M059J (cell line): ENCODE measurements around the gene GALNT15. TPM values are rescaled to one million over a fixed set of nuclear protein-coding genes. Genes with fewer than 3 reads are reported as not detected.

Experiments
- DNase-seq: peaks from one replicate; pipeline ENCODE4 v3.0.0-alpha.2; 2012; ENCODE audit warnings: low read depth
- total RNA-seq: library from RNA; depleted of rRNA; stranded (reverse); fragments of >200 nt; shearing (Covaris generic); gene quantifications from 2 replicates; pipeline ENCODE4 v1.2.3, GENCODE V29; 2014

Gene GALNT15
- total RNA-seq, 1 experiment from 2014 or later, result 2.1 TPM

GRCh38 chr3:16227566-16227965 lies 53.1 kb downstream of the GALNT15 start:
- no peak for DNase-seq

DNA sequence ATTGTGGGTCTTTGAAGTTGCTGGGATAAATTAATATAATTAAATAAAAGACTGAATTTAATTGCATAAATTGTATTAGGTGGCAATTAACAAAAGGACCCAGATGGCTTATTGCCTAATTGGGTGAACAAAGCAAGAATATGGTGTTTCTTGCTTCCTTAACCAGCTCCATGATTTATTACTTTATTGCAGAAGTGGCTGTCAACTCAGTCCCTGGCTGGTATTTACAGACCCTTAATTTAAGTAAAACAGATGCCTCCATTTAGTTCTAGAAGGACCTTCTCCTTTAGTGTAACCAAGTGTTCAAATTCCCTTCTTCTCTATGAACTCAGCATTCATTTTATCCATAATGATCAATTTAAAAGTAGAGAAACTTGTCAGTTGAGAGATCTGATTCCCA lies 55.2 kb downstream of the GALNT15 start:
- no peak for DNase-seq

DNA sequence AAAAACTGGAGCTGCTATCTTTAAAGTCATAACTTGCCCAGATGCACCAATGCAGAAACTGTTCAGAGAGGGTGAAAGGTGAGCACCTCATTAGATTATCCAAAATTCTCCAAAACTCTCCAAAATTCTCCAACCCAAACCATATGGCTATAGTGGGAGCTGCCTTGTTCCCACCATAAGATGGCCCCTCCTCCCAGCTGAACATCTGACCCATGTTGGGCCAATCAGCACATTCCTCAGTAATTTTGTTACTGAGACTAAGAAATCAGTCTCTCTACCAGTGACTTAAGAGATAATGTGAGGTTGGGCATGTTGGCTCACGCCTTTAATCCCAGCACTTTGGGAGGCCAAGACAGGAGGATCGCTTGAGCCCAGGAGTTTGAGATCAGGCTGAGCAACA lies 57.5 kb downstream of the GALNT15 start:
- no peak for DNase-seq

GRCh38 chr3:16233806-16234205 lies 59.3 kb downstream of the GALNT15 start:
- no peak for DNase-seq

DNA sequence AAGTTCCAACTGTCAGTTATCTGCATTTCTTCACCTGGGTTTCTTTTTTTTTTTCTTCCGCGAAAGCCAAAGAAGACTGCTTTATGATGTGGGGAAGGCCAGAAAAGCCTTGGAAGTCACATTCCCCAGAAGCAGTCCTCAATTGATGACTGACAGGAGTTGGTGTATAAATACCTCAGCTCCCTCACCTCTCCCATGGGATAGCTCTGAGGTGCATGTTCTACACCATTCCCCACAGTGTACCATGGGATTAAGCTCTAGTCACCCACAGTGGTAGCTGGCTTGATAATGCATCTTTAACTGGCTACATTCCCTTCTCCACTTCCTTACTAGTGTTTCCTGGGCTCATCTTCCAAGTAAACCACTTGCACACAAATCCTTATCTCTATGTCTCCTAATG lies 59.8 kb downstream of the GALNT15 start:
- no peak for DNase-seq

DNA sequence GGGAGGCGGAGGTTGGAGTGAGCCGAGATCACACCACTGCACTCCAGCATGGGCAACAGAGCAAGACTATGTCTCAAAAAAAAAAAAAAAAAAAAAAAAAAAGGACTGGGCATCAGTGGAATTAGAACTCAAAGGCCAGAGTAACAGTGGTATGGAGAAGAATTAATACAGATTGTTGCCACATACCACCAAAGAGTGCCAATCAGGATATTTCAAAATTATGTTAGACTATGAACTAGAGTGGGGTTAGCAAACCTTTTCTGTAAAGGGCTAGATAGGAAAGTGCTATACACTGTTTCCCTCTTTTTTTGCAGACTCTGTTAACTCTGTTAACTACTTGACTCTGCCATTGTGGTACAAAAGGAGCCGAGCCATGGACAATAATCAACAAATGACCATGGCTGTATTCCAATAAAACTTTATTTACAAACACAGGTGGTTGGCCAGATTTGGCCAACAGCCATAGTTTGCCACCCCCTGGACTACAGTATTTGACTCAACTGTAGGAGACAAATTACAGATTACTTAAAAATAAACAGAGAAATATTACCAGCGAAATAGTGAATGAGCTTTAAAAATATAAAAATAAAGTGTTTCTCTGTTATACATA lies 61.7 kb downstream of the GALNT15 start:
- no peak for DNase-seq

DNA sequence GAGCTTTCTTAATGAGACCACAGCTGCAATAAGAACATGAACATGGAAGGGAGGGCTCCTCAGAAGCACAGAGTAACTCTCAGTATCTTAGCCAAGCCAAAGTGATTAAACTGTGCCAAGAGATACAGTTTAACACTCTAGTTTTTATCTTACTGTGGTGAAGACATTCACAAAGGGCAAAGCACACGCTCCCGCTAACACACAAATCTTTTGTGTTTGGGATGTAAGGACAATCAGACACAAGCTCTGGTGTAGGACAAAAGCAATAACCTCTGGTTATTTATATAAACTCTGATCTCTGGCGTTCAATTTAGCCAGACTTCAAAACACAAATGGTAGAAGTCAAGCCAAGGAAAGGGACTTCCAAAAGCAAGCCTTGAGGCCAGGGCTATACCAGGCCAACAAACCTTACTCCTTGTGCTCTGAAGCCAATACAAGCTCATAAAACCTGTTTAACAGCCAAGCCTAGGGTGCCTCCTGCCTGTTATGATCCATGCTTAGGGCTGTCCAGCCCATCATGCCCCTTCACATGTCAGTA lies 62.4 kb downstream of the GALNT15 start:
- no peak for DNase-seq

GRCh38 chr3:16239086-16239770 lies 64.7 kb downstream of the GALNT15 start:
- DNase-seq, result peak; percentile 37

DNA sequence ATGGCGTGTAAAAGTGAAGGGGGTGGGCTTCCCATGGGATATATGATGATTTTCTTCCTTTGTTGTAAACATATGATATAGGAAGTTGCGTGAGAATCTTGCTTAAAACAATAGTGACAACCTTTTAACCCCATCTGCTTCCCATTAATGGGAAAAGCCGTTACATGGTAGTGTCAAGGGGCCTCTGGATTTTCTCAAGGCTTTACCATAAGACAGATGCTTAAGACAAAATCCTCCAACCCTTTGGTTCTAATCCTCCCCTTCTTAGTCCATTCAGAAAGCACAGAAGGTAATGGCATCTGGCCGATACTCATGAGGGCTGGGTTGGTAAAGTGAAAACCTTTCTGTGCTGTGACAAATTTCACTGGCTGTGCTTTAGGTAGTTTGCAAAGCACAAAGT lies 65.3 kb downstream of the GALNT15 start:
- no peak for DNase-seq

DNA sequence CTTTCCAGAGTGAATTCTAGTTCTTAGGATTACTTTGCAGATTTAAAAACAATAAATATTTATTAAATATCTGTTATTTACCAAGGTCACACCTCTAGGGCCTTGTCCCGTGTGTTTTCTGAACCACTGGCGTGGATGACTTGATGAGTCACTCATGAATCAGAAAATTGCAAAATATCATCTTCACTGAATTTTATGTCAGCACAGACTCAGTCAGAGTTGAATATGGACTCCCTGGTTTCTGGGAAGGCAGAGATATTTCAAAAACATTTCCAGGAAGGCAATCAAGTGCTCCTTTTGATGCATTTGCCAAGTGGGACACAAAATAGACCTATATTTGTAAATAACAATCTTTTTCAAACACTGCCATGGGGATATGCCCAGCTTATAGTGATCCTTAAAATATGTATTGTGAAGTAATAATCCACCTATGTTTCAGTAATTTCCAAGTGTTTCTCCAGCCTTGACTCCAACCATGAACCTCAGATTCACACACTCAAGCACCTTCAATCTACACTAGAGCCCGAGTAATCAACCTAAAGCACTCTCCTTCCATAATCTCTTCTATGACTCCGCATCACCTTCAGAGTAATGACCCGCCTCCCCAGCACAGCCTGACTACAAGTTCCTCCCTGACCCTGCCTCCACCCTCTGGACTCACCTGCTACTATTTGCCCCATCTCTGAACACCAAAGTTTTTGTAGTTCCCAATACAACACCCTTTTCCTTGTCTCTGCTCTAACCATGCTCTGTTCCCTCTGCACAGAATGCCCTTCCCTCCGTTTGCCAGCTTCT lies 65.9 kb downstream of the GALNT15 start:
- peak; percentile 60 for DNase-seq

- no peak for DNase-seq
Measured at GRCh38 chr3:16241225-16241624, 66.7 kb downstream of the GALNT15 start.

DNA sequence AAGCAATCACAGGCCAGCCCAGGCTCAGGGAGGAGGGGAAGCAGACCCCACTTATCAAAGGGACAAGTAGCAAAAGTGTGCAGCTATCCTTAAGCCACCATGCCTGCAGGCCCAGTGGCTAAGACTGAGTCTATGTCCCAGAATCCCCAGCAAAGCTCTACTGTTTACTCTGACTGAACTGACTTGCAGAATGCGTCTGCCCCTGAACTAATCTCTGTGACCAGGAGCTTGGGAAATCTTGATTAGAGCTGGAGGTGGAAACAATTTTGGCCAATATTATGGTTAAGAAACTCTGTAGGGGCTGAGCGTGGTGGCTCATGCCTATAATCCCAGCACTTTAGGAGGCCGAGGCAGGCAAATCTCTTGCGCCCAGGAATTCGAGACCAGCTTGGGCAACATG lies 67.7 kb downstream of the GALNT15 start:
- DNase-seq, result no peak

- peak; percentile 70 for DNase-seq
Measured at GRCh38 chr3:16243706-16244490, 69.4 kb downstream of the GALNT15 start.

- no peak for DNase-seq
Measured at GRCh38 chr3:16245609-16246008, 71.1 kb downstream of the GALNT15 start.

- DNase-seq, result peak; percentile 75
Measured at GRCh38 chr3:16247282-16248061, 73.0 kb downstream of the GALNT15 start.

DNA sequence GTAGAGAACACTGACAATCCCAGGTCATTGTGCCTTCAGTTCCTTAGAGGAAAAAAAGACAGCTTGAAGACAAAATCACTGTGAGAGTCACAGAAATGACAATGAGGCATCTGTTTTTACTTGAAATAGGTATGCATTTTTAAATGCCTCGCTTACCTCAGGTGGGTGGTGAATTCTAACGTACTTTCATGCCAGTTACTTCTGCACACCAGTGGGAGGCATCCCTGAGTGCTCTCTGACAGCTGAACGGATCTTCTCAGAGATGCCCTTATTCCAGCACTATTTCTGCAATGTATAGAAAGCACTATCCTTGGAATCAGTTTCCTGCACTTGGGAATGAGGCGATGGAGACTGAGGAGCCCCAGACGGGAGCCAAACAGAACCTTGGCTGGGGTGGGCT lies 74.1 kb downstream of the GALNT15 start:
- DNase-seq, result no peak

- peak; percentile 48 for DNase-seq
Measured at GRCh38 chr3:16249336-16249735, 74.9 kb downstream of the GALNT15 start.

- no peak for DNase-seq
Measured at GRCh38 chr3:16249886-16250285, 75.4 kb downstream of the GALNT15 start.

- DNase-seq, result no peak
Measured at GRCh38 chr3:16251316-16252085, 77.0 kb downstream of the GALNT15 start.
